ENCODE measurements around the gene METTL9.
A peak's percentile ranks its signal among the peaks of the same experiment; 100 is the strongest.
"Not testable (repeated sequence)": the region's sequence is repeated elsewhere in the genome, so short reads cannot be mapped to it uniquely, and the experiment has no call there.

METTL9 gene

GRCh38 chr16:21638573-21638975 lies 39.2 kb downstream of the METTL9 start:
- DNase-seq = no peak

GRCh38 chr16:21639493-21639892 lies 40.1 kb downstream of the METTL9 start:
- no peak for DNase-seq

GRCh38 chr16:21641916-21642315 lies 42.5 kb downstream of the METTL9 start:
- DNase-seq = no peak

DNA sequence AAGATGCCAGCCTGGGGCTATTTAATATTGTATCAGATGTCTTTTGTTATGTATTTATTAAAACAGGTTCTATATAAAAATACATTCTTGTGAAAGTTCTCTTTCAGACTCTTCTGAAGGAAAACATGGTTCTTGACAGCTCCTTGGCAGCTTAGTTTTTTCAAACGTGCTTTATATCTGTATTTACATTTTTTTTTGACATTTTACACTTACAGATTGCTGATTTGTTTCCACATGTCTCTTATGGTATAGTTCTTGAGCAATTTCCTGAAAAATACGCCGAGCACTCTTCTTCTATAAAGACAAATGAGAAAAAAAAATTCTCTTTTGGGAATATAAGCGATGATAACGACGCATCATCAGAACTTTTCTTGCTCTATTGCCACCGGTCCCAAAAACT lies 43.5 kb downstream of the METTL9 start:
- no peak for DNase-seq

GRCh38 chr16:21643785-21644184 lies 44.4 kb downstream of the METTL9 start:
- DNase-seq = no peak

DNA sequence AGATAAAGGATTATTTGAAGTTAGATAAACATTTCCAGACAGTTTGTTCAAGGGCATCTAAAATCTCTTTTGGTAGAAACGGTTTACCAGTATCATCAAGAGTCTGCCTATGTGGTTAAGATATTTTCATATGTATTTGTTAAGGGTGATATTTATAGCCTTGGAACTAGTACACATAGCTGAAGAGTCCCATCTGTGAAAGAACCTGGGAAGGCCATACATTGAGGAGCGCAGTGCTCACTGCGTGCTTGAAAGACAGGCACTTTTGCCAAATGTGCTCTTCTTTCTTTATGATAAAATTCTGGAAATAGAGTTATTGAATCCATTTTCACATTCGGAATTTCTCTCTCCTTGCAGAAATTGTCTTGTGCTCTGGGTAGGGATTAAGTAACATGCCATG lies 45.3 kb downstream of the METTL9 start:
- no peak for DNase-seq

DNA sequence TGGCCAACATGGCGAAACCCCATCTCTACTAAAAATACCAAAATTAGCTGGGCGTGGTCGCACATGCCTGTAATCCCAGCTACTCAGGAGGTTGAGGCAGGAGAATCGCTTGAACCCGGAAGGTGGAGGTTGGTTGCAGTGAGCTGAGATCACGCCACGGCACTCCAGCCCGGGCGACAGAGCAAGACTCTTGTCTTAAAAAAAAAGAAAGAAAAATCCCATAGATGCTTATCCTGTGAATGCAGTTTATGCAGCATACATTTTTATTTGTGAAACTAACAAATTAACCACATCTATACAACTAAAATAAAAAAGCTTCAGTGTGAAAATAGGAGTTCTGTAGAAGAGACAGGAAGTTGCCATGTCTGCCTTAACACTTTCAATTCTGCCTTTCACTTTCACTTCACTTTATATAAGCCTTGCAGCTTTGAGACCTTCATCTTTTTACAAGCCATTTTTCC lies 45.9 kb downstream of the METTL9 start:
- no peak for DNase-seq

GRCh38 chr16:21646091-21646490 lies 46.7 kb downstream of the METTL9 start:
- DNase-seq = no peak

- no peak for DNase-seq
Measured at GRCh38 chr16:21646721-21647561, 47.6 kb downstream of the METTL9 start.

DNA sequence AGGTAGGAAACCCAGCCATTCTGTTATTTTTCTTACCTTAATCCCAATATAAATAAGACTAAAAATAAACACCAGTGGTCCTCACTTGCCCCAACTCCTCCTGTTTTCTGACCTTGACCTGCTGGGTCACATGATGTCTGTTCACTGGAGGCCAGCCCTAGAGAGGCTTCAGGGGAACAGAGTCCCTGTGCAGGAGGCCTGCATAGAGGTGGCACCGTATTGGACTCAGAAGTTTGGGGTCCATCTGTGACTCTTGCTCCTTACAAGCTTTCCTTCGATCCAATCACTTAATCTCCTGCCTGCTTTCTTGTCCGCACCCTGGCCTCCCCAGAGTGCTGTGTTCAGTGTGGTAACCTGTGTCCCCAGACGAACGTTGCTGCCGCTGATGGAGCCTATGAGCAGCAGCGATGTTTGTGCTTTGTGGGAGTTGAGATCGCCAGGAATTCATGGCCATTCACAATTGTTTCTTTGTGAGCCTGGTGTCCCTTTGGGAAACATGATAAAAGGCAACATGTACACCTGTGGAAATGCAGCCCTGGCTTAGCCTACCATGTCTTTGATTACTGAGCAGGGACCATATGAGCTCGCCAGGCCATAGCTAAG lies 48.3 kb downstream of the METTL9 start:
- DNase-seq = no peak

DNA sequence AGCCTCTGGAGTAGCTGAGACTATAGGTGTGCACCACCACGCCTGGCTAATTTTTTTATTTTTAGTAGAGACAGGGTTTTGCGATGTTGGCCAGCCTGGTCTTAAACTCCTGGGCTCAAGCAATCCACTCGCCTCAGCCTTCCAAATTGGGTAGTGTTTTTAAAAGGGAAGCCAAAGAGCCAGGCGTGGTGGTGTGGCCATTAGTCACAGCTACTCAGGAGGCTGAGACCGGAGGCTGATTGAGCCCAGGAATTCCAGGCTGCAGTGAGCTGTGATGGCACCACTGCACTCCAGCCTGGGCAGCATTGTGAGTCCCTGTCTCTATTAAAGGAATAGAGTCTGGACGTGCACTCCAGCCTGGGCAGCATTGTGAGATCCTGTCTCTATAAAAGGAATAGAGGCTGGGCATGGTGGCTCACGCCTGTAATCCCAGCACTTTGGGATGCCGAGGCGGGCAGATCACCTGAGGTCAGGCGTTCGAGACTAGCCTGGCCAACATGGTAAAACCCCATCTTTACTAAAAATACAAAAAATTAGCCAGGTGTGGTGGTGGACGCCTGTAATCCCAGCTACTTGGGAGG lies 50.5 kb downstream of the METTL9 start:
- DNase-seq = not testable (repeated sequence)

GRCh38 chr16:21650521-21650920 lies 51.1 kb downstream of the METTL9 start:
- DNase-seq = no peak

GRCh38 chr16:21651515-21651914 lies 52.1 kb downstream of the METTL9 start:
- no peak for DNase-seq

DNA sequence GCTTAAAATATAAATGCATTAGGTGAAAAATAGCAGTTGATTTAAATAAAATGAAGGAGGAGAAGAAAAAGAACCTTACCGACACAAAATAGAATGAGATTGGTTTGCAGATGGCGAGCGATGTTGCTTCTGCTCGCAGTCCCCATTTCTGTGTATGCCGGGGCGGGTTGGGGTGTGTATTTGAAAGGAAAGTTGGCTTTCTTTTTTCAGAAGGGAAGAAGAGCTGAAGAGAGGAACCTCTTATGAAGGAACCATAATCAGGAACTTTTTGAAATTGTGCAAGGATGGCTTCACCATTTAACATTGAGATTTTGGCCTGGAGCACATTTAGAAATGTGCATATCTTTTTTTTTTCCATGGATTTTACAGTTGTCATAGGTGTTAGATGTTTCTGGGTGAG lies 53.1 kb downstream of the METTL9 start, which contains the start of gene IGSF6:
IGSF6 (minus strand) TSS at position 156 of the 400 bp plus-strand sequence; CDS start at position 146, 10 bp downstream.
- no peak for DNase-seq

DNA sequence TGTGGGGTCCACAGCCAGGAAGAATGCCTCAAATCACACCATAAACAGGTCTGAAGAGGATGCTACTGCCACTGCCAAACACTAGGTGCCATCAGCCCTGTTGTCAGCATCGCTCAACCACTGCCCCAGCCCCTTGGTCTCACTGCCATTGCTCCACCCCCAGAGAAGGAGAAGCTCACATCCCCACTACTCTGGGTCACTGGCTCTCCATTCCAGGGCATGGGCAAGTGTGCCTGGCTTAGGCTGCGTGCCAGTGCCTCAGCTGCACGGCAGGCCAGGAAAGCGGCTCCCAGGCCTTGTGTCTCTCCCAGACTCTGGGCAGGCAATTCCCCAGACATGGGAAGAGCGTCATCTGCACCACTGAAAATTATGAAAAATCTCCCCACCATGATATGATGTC lies 54.2 kb downstream of the METTL9 start:
- DNase-seq = no peak

- no peak for DNase-seq
Measured at GRCh38 chr16:21654466-21654865, 55.1 kb downstream of the METTL9 start.

- DNase-seq = no peak
Measured at GRCh38 chr16:21654881-21655280, 55.5 kb downstream of the METTL9 start.

DNA sequence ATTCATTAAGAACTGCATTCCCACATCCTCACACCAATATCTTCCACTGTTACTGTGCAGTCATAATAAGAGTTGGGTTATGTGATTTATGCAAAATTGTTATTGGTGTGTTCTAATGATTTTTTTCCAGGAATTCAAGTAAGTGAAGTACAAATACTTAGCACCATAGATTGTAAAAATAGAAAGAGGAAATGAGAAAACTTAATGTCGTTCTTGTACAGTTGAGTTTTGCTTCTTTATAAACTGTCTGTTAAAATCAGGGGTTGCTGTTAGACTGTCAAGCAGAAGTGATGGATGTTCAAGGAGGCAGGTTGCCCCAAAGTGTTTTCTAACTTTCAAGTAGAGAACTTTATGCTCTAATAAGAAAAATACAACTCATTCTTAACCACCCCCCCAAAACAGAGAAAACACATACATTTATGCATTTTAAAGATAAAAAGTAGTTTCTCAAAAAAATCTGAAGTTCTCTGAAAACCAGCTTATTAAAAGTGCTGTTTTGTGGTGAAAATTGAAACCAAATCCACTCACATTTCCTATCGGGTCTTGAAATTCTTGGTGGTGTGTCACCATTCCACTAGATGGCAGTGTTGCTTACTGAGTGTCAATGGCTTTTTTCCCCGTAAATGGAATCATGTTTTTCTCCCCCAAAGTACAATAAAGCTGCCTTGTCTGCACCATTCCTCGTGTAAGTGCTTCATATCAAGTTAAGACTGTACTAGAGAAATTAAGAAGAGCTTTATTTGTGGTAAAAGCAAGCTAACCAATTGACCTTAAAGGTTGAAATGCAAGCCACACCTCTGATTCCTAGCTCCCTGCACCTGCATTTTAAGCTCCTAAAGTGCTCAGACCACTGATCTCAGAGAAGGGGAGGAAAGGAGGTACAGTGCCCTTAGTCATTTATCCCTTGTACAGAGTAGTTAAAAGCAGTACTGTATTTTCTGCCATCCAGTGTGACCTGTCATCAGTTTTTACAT lies 57.7 kb downstream of the METTL9 start:
- DNase-seq = peak; percentile 9 to 61 (median 37)

GRCh38 chr16:21659124-21659523 lies 59.7 kb downstream of the METTL9 start:
- no peak for DNase-seq

DNA sequence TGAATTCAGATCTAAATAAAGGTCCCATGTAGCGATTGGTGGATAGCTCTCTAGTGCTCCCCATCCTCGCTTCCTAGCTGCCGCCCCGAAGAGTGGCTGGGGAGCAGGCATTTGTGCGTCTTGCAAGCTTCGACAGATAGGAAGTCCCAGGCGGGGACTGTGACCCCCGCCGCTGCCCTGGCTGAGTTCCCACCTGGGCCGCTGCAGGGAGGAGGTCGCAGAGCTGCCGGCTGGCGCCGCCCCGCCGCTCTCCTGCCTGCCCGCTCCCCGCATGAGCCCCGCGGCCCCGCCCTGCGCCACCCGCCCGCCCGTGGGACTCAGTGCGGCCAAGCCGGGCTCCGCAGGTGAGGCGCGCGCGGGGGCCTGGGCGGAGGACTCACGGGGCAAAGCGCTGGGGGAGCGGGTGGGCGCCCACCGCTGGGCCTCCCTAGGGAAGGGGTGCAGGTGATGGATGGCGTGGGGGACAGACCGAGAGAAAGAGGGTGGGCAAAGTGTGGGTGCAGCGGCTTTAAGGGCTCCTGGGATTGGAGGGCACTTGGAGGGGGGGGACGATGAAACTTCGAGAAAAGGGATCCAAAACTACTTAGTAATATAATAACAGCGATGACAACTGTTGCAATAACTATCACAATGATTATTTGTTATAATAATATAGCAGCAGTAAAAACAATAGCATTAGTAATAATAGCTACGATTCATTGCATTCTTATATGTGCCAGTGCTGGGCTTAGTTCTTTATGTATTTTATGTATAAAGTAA lies 64.7 kb downstream of the METTL9 start, which contains the start of gene OTOA:
OTOA (plus strand) TSS at position 80 of the 759 bp plus-strand sequence. CDS start 14,547 bp downstream, outside the sequence.
- DNase-seq = peak in 1 of 3 experiments; percentile 5

GRCh38 chr16:21664801-21665492 lies 65.6 kb downstream of the METTL9 start:
- DNase-seq = no peak
